ENCODE measurements around the gene SYT2.
"Not testable (repeated sequence)": the region's sequence is repeated elsewhere in the genome, so short reads cannot be mapped to it uniquely, and the experiment has no call there.

The SYT2 gene

GRCh38 chr1:202564958-202565495 lies 145.2 kb downstream of the SYT2 start:
- no peak for DNase-seq

GRCh38 chr1:202563818-202564217 lies 146.4 kb downstream of the SYT2 start:
- no peak for DNase-seq

- DNase-seq = no peak
Observed at GRCh38 chr1:202562444-202563060, 147.7 kb downstream of the SYT2 start.

GRCh38 chr1:202561726-202562443 lies 148.4 kb downstream of the SYT2 start:
- DNase-seq = no peak

- DNase-seq = no peak
Observed at GRCh38 chr1:202561240-202561639, 149.0 kb downstream of the SYT2 start.

- not testable (repeated sequence) for DNase-seq
Observed at GRCh38 chr1:202557662-202558061, 152.6 kb downstream of the SYT2 start.

GRCh38 chr1:202556037-202556436 lies 154.2 kb downstream of the SYT2 start:
- not testable (repeated sequence) for DNase-seq

- not testable (repeated sequence) for DNase-seq
Observed at GRCh38 chr1:202554619-202555018, 155.6 kb downstream of the SYT2 start.

GRCh38 chr1:202553560-202554038 lies 156.7 kb downstream of the SYT2 start:
- DNase-seq = no peak

- not testable (repeated sequence) for DNase-seq
Observed at GRCh38 chr1:202553078-202553477, 157.2 kb downstream of the SYT2 start.

GRCh38 chr1:202552615-202553014 lies 157.6 kb downstream of the SYT2 start:
- not testable (repeated sequence) for DNase-seq

- DNase-seq = no peak
Observed at GRCh38 chr1:202551683-202552082, 158.6 kb downstream of the SYT2 start.

GRCh38 chr1:202550088-202550487 lies 160.2 kb downstream of the SYT2 start:
- DNase-seq = not testable (repeated sequence)

- DNase-seq = no peak
Observed at GRCh38 chr1:202547215-202547614, 163.0 kb downstream of the SYT2 start.

- not testable (repeated sequence) for DNase-seq
Observed at GRCh38 chr1:202546796-202547195, 163.5 kb downstream of the SYT2 start.

- not testable (repeated sequence) for DNase-seq
Observed at GRCh38 chr1:202546377-202546776, 163.9 kb downstream of the SYT2 start.

- DNase-seq = not testable (repeated sequence)
Observed at GRCh38 chr1:202545647-202546303, 164.5 kb downstream of the SYT2 start.

GRCh38 chr1:202544766-202545449 lies 165.3 kb downstream of the SYT2 start:
- not testable (repeated sequence) for DNase-seq

GRCh38 chr1:202543537-202543936 lies 166.7 kb downstream of the SYT2 start:
- DNase-seq = not testable (repeated sequence)

- not testable (repeated sequence) for DNase-seq
Observed at GRCh38 chr1:202542415-202542814, 167.8 kb downstream of the SYT2 start.

GRCh38 chr1:202540858-202541257 lies 169.4 kb downstream of the SYT2 start:
- not testable (repeated sequence) for DNase-seq
